ENCODE data around the gene OR6K6.

- no peak for TF ChIP-seq EZH2phosphoT487 (IDR thresholded peaks at IDR 0.05; ENCODE audit: borderline replicate concordance, low read depth)
- no peak for TF ChIP-seq USF2 (IDR thresholded peaks at IDR 0.05; ENCODE audit: borderline replicate concordance, low read depth, low read length)
- TF ChIP-seq GATA2 (CRISPR knock-in tag; IDR thresholded peaks at IDR 0.05) = no peak
- TF ChIP-seq RAD21 (IDR thresholded peaks at IDR 0.05; ENCODE audit: low read length) = no peak
- no peak for TF ChIP-seq CTCF (IDR thresholded peaks at IDR 0.05)
- no peak for TF ChIP-seq NFIC (IDR thresholded peaks at IDR 0.05; ENCODE audit: borderline replicate concordance)
- TF ChIP-seq, protein P1, sequence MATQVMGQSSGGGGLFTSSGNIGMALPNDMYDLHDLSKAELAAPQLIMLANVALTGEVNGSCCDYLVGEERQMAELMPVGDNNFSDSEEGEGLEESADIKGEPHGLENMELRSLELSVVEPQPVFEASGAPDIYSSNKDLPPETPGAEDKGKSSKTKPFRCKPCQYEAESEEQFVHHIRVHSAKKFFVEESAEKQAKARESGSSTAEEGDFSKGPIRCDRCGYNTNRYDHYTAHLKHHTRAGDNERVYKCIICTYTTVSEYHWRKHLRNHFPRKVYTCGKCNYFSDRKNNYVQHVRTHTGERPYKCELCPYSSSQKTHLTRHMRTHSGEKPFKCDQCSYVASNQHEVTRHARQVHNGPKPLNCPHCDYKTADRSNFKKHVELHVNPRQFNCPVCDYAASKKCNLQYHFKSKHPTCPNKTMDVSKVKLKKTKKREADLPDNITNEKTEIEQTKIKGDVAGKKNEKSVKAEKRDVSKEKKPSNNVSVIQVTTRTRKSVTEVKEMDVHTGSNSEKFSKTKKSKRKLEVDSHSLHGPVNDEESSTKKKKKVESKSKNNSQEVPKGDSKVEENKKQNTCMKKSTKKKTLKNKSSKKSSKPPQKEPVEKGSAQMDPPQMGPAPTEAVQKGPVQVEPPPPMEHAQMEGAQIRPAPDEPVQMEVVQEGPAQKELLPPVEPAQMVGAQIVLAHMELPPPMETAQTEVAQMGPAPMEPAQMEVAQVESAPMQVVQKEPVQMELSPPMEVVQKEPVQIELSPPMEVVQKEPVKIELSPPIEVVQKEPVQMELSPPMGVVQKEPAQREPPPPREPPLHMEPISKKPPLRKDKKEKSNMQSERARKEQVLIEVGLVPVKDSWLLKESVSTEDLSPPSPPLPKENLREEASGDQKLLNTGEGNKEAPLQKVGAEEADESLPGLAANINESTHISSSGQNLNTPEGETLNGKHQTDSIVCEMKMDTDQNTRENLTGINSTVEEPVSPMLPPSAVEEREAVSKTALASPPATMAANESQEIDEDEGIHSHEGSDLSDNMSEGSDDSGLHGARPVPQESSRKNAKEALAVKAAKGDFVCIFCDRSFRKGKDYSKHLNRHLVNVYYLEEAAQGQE (IDR thresholded peaks at IDR 0.05; ENCODE audit: low read depth, low read length) = no peak
- no peak for TF ChIP-seq POLR2AphosphoS5 (IDR thresholded peaks at IDR 0.05; ENCODE audit: low read depth, low read length)
These were observed 49.2 kb downstream of the OR6K6 start for GRCh38 chr1:158803678-158804077.

Data from SK-N-SH (cell line).